H9 (cell line): ENCODE results near the gene ADISSP. TPM values are rescaled to one million over a fixed set of nuclear protein-coding genes. Genes with fewer than 3 reads are reported as not detected.

Experiments
- DNase-seq: peaks from one replicate; pipeline ENCODE4 v3.0.0-alpha.2; 2017
- H2AFZ ChIP-seq: one replicate; pipeline ENCODE4 v1.6.1; 2013; ENCODE audit warnings: mild to moderate bottlenecking, low read length, control low read depth, moderate library complexity
- H2AK5ac ChIP-seq: 2 replicates; pipeline ENCODE4 v1.6.1; 2013; ENCODE audit warnings: low read length, control low read depth, mixed read lengths; ENCODE audit not compliant: insufficient read length
- H2BK120ac ChIP-seq: one replicate; pipeline ENCODE4 v1.6.1; 2013; ENCODE audit warnings: low read depth, mild to moderate bottlenecking, low read length, control low read depth, inconsistent platforms; ENCODE audit not compliant: poor library complexity, severe bottlenecking
- H2BK12ac ChIP-seq: 2 replicates; pipeline ENCODE4 v1.6.1; 2013; ENCODE audit warnings: low read length, control low read depth, mixed read lengths, low read depth; ENCODE audit not compliant: insufficient read length
- H2BK15ac ChIP-seq: 2 replicates; pipeline ENCODE4 v1.6.1; 2013; ENCODE audit warnings: low read depth, low read length, control low read depth
- H2BK20ac ChIP-seq: one replicate; pipeline ENCODE4 v1.6.1; 2013; ENCODE audit warnings: low read depth, mild to moderate bottlenecking, low read length, control low read depth, inconsistent platforms; ENCODE audit not compliant: poor library complexity, severe bottlenecking
- H2BK5ac ChIP-seq: 2 replicates; pipeline ENCODE4 v1.6.1; 2013; ENCODE audit warnings: low read length, control low read depth, mixed read lengths; ENCODE audit not compliant: insufficient read length
- H3K14ac ChIP-seq: 2 replicates; pipeline ENCODE4 v1.6.1; 2013; ENCODE audit warnings: low read length, control low read depth; ENCODE audit not compliant: insufficient read depth
- H3K18ac ChIP-seq: 2 replicates; pipeline ENCODE4 v1.6.1; 2013; ENCODE audit warnings: low read depth, mild to moderate bottlenecking, mixed read lengths, low read length, control low read depth; ENCODE audit not compliant: insufficient read length
- H3K23ac ChIP-seq: 2 replicates; pipeline ENCODE4 v1.6.1; 2013; ENCODE audit warnings: low read length, control low read depth, mixed read lengths, low read depth; ENCODE audit not compliant: insufficient read length
- H3K23me2 ChIP-seq: 2 replicates; pipeline ENCODE4 v1.6.1; 2013; ENCODE audit warnings: low read depth, mild to moderate bottlenecking, mixed read lengths, low read length, control low read depth; ENCODE audit not compliant: insufficient read length, poor library complexity, severe bottlenecking
- H3K27ac ChIP-seq: 2 replicates; pipeline ENCODE4 v1.5.1; 2013; ENCODE audit warnings: low read length, control low read depth, mixed read lengths, low read depth; ENCODE audit not compliant: insufficient read length
- H3K27me3 ChIP-seq: 2 replicates; pipeline ENCODE4 v1.6.1; 2013; ENCODE audit warnings: low read length, control low read depth, inconsistent platforms; ENCODE audit not compliant: insufficient read depth
- H3K4ac ChIP-seq: 2 replicates; pipeline ENCODE4 v1.6.1; 2013; ENCODE audit warnings: low read depth, mild to moderate bottlenecking, control low read depth, inconsistent platforms, low read length, moderate library complexity
- H3K4me1 ChIP-seq: 2 replicates; pipeline ENCODE4 v1.6.1; 2013; ENCODE audit warnings: low read length, control low read depth, inconsistent platforms; ENCODE audit not compliant: insufficient read depth
- H3K4me2 ChIP-seq: 2 replicates; pipeline ENCODE4 v1.6.1; 2013; ENCODE audit warnings: low read length, control low read depth, mixed read lengths; ENCODE audit not compliant: insufficient read length, insufficient read depth
- H3K56ac ChIP-seq: 2 replicates; pipeline ENCODE4 v1.6.1; 2013; ENCODE audit warnings: low read depth, mild to moderate bottlenecking, mixed read lengths, low read length, control low read depth; ENCODE audit not compliant: insufficient read length
- H3K79me1 ChIP-seq: 2 replicates; pipeline ENCODE4 v1.6.1; 2013; ENCODE audit warnings: low read depth, mild to moderate bottlenecking, moderate library complexity, low read length, control low read depth, inconsistent platforms; ENCODE audit not compliant: insufficient read depth, poor library complexity, severe bottlenecking
- H3K79me2 ChIP-seq: 2 replicates; pipeline ENCODE4 v1.6.1; 2013; ENCODE audit warnings: low read length, control low read depth, inconsistent platforms; ENCODE audit not compliant: insufficient read depth
- H3K9ac ChIP-seq: 2 replicates; pipeline ENCODE4 v1.6.1; 2013; ENCODE audit warnings: low read length, control low read depth, mixed read lengths; ENCODE audit not compliant: insufficient read length; ENCODE audit errors: extremely low read depth
- H3K9me3 ChIP-seq: one replicate; pipeline ENCODE4 v1.6.1; 2013; ENCODE audit warnings: low read depth, low read length, inconsistent platforms; ENCODE audit not compliant: control insufficient read depth
- H3T11ph ChIP-seq: one replicate; pipeline ENCODE4 v1.6.1; 2013; ENCODE audit warnings: mild to moderate bottlenecking, low read length, control low read depth, inconsistent platforms
- H4K20me1 ChIP-seq: one replicate; pipeline ENCODE4 v1.6.1; 2013; ENCODE audit not compliant: control insufficient read depth, insufficient read length, insufficient read depth
- H4K5ac ChIP-seq: 2 replicates; pipeline ENCODE4 v1.6.1; 2013; ENCODE audit warnings: low read depth, mild to moderate bottlenecking, mixed read lengths, low read length, control low read depth; ENCODE audit not compliant: insufficient read length
- H4K8ac ChIP-seq: replicated peaks from 2 replicates; pipeline ENCODE4 v1.6.1; 2013; ENCODE audit warnings: low read length, control low read depth, mixed read lengths, low read depth; ENCODE audit not compliant: insufficient read length
- H4K91ac ChIP-seq: 2 replicates; pipeline ENCODE4 v1.6.1; 2013; ENCODE audit warnings: low read depth, mild to moderate bottlenecking, moderate library complexity, mixed read lengths, low read length, control low read depth; ENCODE audit not compliant: insufficient read length
- H3K27ac Mint-ChIP-seq, 3 experiments: 2 replicates in 2 of 3; 3 replicates in 1 of 3; pipeline ENCODE4 v1.8.0; 2020 to 2021; ENCODE audit warnings: mixed read lengths in 3 of 3, mild to moderate bottlenecking in 1 of 3, moderate library complexity in 1 of 3
- H3K27me3 Mint-ChIP-seq: 2 replicates; pipeline ENCODE4 v1.8.0; 2021; ENCODE audit warnings: low read depth, mild to moderate bottlenecking, moderate library complexity, mixed read lengths
- H3K36me3 Mint-ChIP-seq, 3 experiments: 2 replicates in 2 of 3; 3 replicates in 1 of 3; pipeline ENCODE4 v1.8.0; 2020 to 2021; ENCODE audit warnings: low read depth in 3 of 3, mixed read lengths in 3 of 3; ENCODE audit not compliant: insufficient read depth in 1 of 3
- H3K4me1 Mint-ChIP-seq, 2 experiments: 2 replicates each; pipeline ENCODE4 v1.8.0; 2020; ENCODE audit warnings: mixed read lengths in 2 of 2
- H3K4me3 Mint-ChIP-seq, 2 experiments: 2 replicates in 1 of 2; 3 replicates in 1 of 2; pipeline ENCODE4 v1.8.0; 2020 to 2021; ENCODE audit warnings: mild to moderate bottlenecking in 2 of 2, mixed read lengths in 2 of 2, moderate library complexity in 1 of 2
- H3K9me3 Mint-ChIP-seq, 2 experiments: 2 replicates in 1 of 2; 3 replicates in 1 of 2; pipeline ENCODE4 v1.8.0; 2020; ENCODE audit warnings: mild to moderate bottlenecking in 2 of 2, mixed read lengths in 2 of 2, moderate library complexity in 1 of 2
- WGBS: extraction: QIAGEN DNeasy Blood & Tissue Kit; methylation state at CpG from one replicate; pipeline ENCODE4 v1.1.7; 2013; ENCODE audit warnings: missing lambda C conversion rate, low lambda C conversion rate, mixed read lengths; ENCODE audit not compliant: insufficient read length; ENCODE audit errors: extremely low coverage; 5-methylcytosine and 5-hydroxymethylcytosine counted together
- total RNA-seq: library from RNA; stranded (reverse); gene quantifications from 2 replicates; pipeline ENCODE4 v1.2.1, GENCODE V29; 2021
- TF ChIP-seq, protein P1 (sequence below): fragments of 200-600 bp; sonication (generic); conservative IDR thresholded peaks from 3 replicates; pipeline ENCODE4 v1.8.0; 2021; ENCODE audit warnings: antibody characterized with exemption, mild to moderate bottlenecking

Gene ADISSP
- total RNA-seq, 1 experiment from 2014 or later: 80.9 TPM

DNA sequence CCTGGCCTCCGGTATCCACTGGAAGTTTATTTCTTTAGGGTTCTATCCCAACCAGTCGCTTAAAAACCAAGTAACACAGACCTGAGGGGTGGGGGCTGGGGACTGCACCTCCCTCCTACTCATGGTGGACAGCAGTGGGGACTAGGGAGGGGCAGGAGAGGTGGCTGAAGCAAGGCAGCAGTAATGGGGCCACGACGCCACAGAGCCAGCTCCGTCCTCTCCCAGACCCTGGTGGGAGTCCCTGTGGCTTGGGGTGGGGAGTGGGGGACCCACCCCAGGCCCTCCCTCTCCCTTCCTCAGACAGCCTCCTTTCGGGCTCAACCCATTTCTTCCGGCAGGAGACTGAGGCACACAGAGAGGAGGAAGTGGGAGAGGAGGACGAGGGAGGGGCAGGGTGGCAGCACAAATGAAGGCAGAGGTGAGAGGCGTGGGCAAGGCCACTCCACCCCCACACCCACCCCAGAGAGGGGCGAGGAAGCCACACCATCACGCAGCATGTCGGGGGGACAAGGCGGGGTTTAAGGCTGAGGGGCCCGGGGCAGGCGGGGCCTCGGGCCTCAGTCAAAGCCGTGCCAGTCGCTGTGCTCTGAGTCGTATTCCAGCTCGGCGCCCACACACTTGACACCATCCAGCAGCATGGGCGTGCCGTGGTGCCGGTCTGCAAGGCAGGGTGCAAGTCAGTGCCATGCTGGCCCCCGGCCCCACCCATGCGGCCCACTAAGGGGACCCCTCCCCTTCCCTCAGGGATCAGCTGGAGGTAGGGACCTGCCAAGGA is 13.9 kb downstream of the ADISSP start:
- peaks cover 13% of the 10 kb centered on the region for H3K27me3 ChIP-seq
- no peak overlapping the region for H2BK5ac ChIP-seq
- no peak for DNase-seq
- no peak overlapping the region for H2AK5ac ChIP-seq
- no peak overlapping the region for H3K4ac ChIP-seq
- no peaks in the 10 kb centered on the region for H3K9me3 ChIP-seq
- no peak overlapping the region for H2BK15ac ChIP-seq
- H3T11ph ChIP-seq: no peak overlapping the region
- no peak overlapping the region for H2AFZ ChIP-seq
- peaks cover 19% of the 10 kb centered on the region for H3K23me2 ChIP-seq
- H4K5ac ChIP-seq: no peak overlapping the region
- H3K18ac ChIP-seq: no peak overlapping the region
- no peaks in the 10 kb centered on the region for H4K20me1 ChIP-seq
- H2BK20ac ChIP-seq: no peak overlapping the region
- Mint-ChIP-seq H3K9me3 (no peaks in the 10 kb centered on the region), H3K36me3 (peaks cover 17 to 33% (median 29%) of the 10 kb centered on the region in 3 experiments; a peak in 6 of 7 replicates), H3K4me3 (no peak overlapping the region), H3K4me1 (peaks cover 7 to 14% of the 10 kb centered on the region in 2 experiments; a peak in 3 of 4 replicates), H3K27me3 (peaks cover 29% of the 10 kb centered on the region), H3K27ac (no peak overlapping the region)
- peaks cover 2% of the 10 kb centered on the region; the same call in 1 of the 2 replicates for H3K4me1 ChIP-seq
- H2BK12ac ChIP-seq: no peak overlapping the region
- H2BK120ac ChIP-seq: no peak overlapping the region
- TF ChIP-seq, protein P1, sequence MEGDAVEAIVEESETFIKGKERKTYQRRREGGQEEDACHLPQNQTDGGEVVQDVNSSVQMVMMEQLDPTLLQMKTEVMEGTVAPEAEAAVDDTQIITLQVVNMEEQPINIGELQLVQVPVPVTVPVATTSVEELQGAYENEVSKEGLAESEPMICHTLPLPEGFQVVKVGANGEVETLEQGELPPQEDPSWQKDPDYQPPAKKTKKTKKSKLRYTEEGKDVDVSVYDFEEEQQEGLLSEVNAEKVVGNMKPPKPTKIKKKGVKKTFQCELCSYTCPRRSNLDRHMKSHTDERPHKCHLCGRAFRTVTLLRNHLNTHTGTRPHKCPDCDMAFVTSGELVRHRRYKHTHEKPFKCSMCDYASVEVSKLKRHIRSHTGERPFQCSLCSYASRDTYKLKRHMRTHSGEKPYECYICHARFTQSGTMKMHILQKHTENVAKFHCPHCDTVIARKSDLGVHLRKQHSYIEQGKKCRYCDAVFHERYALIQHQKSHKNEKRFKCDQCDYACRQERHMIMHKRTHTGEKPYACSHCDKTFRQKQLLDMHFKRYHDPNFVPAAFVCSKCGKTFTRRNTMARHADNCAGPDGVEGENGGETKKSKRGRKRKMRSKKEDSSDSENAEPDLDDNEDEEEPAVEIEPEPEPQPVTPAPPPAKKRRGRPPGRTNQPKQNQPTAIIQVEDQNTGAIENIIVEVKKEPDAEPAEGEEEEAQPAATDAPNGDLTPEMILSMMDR: no peak
- no peak overlapping the region; the same call in 1 of the 2 replicates for H3K14ac ChIP-seq
- H3K23ac ChIP-seq: no peak overlapping the region
- H3K56ac ChIP-seq: no peak overlapping the region
- H4K8ac ChIP-seq: no peak overlapping the region
- no peaks in the 10 kb centered on the region for H3K79me1 ChIP-seq
- H3K79me2 ChIP-seq: no peaks in the 10 kb centered on the region
- no peak overlapping the region for H3K4me2 ChIP-seq
- no peak overlapping the region for H3K27ac ChIP-seq
- WGBS: no CpG with 5 or more reads among the region's 26 CpGs
- H3K9ac ChIP-seq: no peak overlapping the region
- H4K91ac ChIP-seq: no peak overlapping the region
